Stimulated activated naive CD8-positive, alpha-beta T cell treated with anti-CD3 and anti-CD28 coated beads, Interleukin-15, Interleukin-2, amounts not matched to agents 100 ng/mL and 50 ng/mL, for 24 hours (primary cell): ENCODE measurements around the gene CDC42.

Source experiments
- H3K27ac Mint-ChIP-seq: one replicate; pipeline ENCODE4 v1.8.0; 2021; ENCODE audit warnings: mild to moderate bottlenecking, mixed read lengths
- H3K27me3 Mint-ChIP-seq: one replicate; pipeline ENCODE4 v1.8.0; 2021; ENCODE audit warnings: mixed read lengths
- H3K36me3 Mint-ChIP-seq: one replicate; pipeline ENCODE4 v1.8.0; 2021; ENCODE audit warnings: low read depth, mixed read lengths
- H3K4me1 Mint-ChIP-seq: one replicate; pipeline ENCODE4 v1.8.0; 2021; ENCODE audit warnings: low read depth, mixed read lengths
- H3K4me3 Mint-ChIP-seq: one replicate; pipeline ENCODE4 v1.8.0; 2021; ENCODE audit warnings: mild to moderate bottlenecking, mixed read lengths
- H3K9me3 Mint-ChIP-seq: one replicate; pipeline ENCODE4 v1.8.0; 2021; ENCODE audit warnings: mixed read lengths

The CDC42 gene

GRCh38 chr1:22050330-22050729 is 2.2 kb upstream of the CDC42 start:
- Mint-ChIP-seq H3K27ac (no peak overlapping the region), H3K9me3 (peaks cover 3% of the 10 kb centered on the region), H3K4me1 (peaks cover 65% of the 10 kb centered on the region), H3K36me3 (peaks cover 20% of the 10 kb centered on the region), H3K27me3 (no peaks in the 10 kb centered on the region), H3K4me3 (no peak overlapping the region)

- no peaks in the 10 kb centered on the region for H3K27me3 Mint-ChIP-seq
- peaks cover 72% of the 10 kb centered on the region for H3K4me1 Mint-ChIP-seq
Measured at GRCh38 chr1:22051607-22052114, 848 bp upstream of the CDC42 start.

GRCh38 chr1:22053017-22053860 is 730 bp downstream of the CDC42 start:
- Mint-ChIP-seq H3K27ac (peak overlapping the region; percentile 97), H3K27me3 (no peaks in the 10 kb centered on the region), H3K4me3 (peak overlapping the region; percentile 96), H3K9me3 (no peaks in the 10 kb centered on the region), H3K36me3 (peaks cover 45% of the 10 kb centered on the region), H3K4me1 (peaks cover 72% of the 10 kb centered on the region)

More at GRCh38 chr1:22051607-22052114, 848 bp upstream of the CDC42 start:
- Mint-ChIP-seq H3K4me3 (peak overlapping the region; percentile 79), H3K36me3 (peaks cover 30% of the 10 kb centered on the region), H3K27ac (peak overlapping the region; percentile 85), H3K9me3 (no peaks in the 10 kb centered on the region)

GRCh38 chr1:22053861-22054770 is 1.6 kb downstream of the CDC42 start:
- Mint-ChIP-seq H3K27ac (peak overlapping the region; percentile 97), H3K9me3 (no peaks in the 10 kb centered on the region), H3K36me3 (peaks cover 46% of the 10 kb centered on the region)

GRCh38 chr1:22055463-22055862 is 3.0 kb downstream of the CDC42 start:
- peaks cover 46% of the 10 kb centered on the region for H3K36me3 Mint-ChIP-seq
- no peaks in the 10 kb centered on the region for H3K9me3 Mint-ChIP-seq
- H3K4me1 Mint-ChIP-seq = peaks cover 76% of the 10 kb centered on the region
- peak overlapping the region; percentile 69 for H3K4me3 Mint-ChIP-seq
- H3K27me3 Mint-ChIP-seq = no peaks in the 10 kb centered on the region
- H3K27ac Mint-ChIP-seq = peak overlapping the region; percentile 69

More at GRCh38 chr1:22053861-22054770, 1.6 kb downstream of the CDC42 start:
- H3K4me3 Mint-ChIP-seq = peak overlapping the region; percentile 96
- no peaks in the 10 kb centered on the region for H3K27me3 Mint-ChIP-seq
- peaks cover 68% of the 10 kb centered on the region for H3K4me1 Mint-ChIP-seq

GRCh38 chr1:22056043-22056442 is 3.5 kb downstream of the CDC42 start:
- no peaks in the 10 kb centered on the region for H3K9me3 Mint-ChIP-seq
- H3K27me3 Mint-ChIP-seq = no peaks in the 10 kb centered on the region
- H3K27ac Mint-ChIP-seq = peak overlapping the region; percentile 46
- peaks cover 82% of the 10 kb centered on the region for H3K4me1 Mint-ChIP-seq
- peaks cover 46% of the 10 kb centered on the region for H3K36me3 Mint-ChIP-seq
- H3K4me3 Mint-ChIP-seq = peak overlapping the region; percentile 61

GRCh38 chr1:22056936-22057335 is 4.4 kb downstream of the CDC42 start:
- peaks cover 46% of the 10 kb centered on the region for H3K36me3 Mint-ChIP-seq
- peak overlapping the region; percentile 61 for H3K4me3 Mint-ChIP-seq
- no peaks in the 10 kb centered on the region for H3K27me3 Mint-ChIP-seq
- H3K4me1 Mint-ChIP-seq = peaks cover 82% of the 10 kb centered on the region
- no peaks in the 10 kb centered on the region for H3K9me3 Mint-ChIP-seq
- peak overlapping the region; percentile 49 for H3K27ac Mint-ChIP-seq

GRCh38 chr1:22057861-22058260 is 5.4 kb downstream of the CDC42 start:
- H3K27ac Mint-ChIP-seq = no peak overlapping the region
- H3K9me3 Mint-ChIP-seq = no peaks in the 10 kb centered on the region
- peaks cover 86% of the 10 kb centered on the region for H3K4me1 Mint-ChIP-seq
- H3K27me3 Mint-ChIP-seq = no peaks in the 10 kb centered on the region
- no peak overlapping the region for H3K4me3 Mint-ChIP-seq
- H3K36me3 Mint-ChIP-seq = peaks cover 54% of the 10 kb centered on the region

- Mint-ChIP-seq H3K27ac (peak overlapping the region; percentile 53), H3K9me3 (peaks cover 4% of the 10 kb centered on the region), H3K36me3 (peaks cover 64% of the 10 kb centered on the region), H3K4me1 (peaks cover 92% of the 10 kb centered on the region), H3K4me3 (peak overlapping the region; percentile 44), H3K27me3 (no peaks in the 10 kb centered on the region)
Measured at GRCh38 chr1:22064751-22065402, 12.4 kb downstream of the CDC42 start.

- Mint-ChIP-seq H3K4me3 (no peak overlapping the region), H3K4me1 (peaks cover 87% of the 10 kb centered on the region), H3K27me3 (no peaks in the 10 kb centered on the region), H3K27ac (peak overlapping the region; percentile 54), H3K36me3 (peaks cover 54% of the 10 kb centered on the region), H3K9me3 (peaks cover 4% of the 10 kb centered on the region)
Measured at GRCh38 chr1:22071511-22071910, 19.0 kb downstream of the CDC42 start.

- Mint-ChIP-seq H3K27ac (peak overlapping the region; percentile 85), H3K27me3 (no peaks in the 10 kb centered on the region), H3K9me3 (no peaks in the 10 kb centered on the region), H3K36me3 (peaks cover 59% of the 10 kb centered on the region), H3K4me3 (peak overlapping the region; percentile 41), H3K4me1 (peaks cover 89% of the 10 kb centered on the region)
Measured at GRCh38 chr1:22074803-22075202, 22.3 kb downstream of the CDC42 start.

- H3K9me3 Mint-ChIP-seq = no peaks in the 10 kb centered on the region
- no peaks in the 10 kb centered on the region for H3K27me3 Mint-ChIP-seq
- peaks cover 92% of the 10 kb centered on the region for H3K4me1 Mint-ChIP-seq
- no peak overlapping the region for H3K4me3 Mint-ChIP-seq
- H3K27ac Mint-ChIP-seq = peak overlapping the region; percentile 78
- H3K36me3 Mint-ChIP-seq = peaks cover 60% of the 10 kb centered on the region
Measured at GRCh38 chr1:22075718-22076117, 23.2 kb downstream of the CDC42 start.

GRCh38 chr1:22076346-22076745 is 23.8 kb downstream of the CDC42 start:
- Mint-ChIP-seq H3K36me3 (peaks cover 61% of the 10 kb centered on the region), H3K9me3 (no peaks in the 10 kb centered on the region), H3K27me3 (no peaks in the 10 kb centered on the region), H3K4me1 (peaks cover 93% of the 10 kb centered on the region), H3K4me3 (peak overlapping the region; percentile 6), H3K27ac (peak overlapping the region; percentile 78)

GRCh38 chr1:22077728-22078127 is 25.2 kb downstream of the CDC42 start:
- Mint-ChIP-seq H3K4me1 (peaks cover 88% of the 10 kb centered on the region), H3K36me3 (peaks cover 67% of the 10 kb centered on the region), H3K4me3 (no peak overlapping the region), H3K27ac (peak overlapping the region; percentile 43), H3K27me3 (no peaks in the 10 kb centered on the region), H3K9me3 (no peaks in the 10 kb centered on the region)
